ENCODE measurements around the gene HELZ.
"Not testable (repeated sequence)": the region's sequence is repeated elsewhere in the genome, so short reads cannot be mapped to it uniquely, and the experiment has no call there.

HELZ gene

DNA sequence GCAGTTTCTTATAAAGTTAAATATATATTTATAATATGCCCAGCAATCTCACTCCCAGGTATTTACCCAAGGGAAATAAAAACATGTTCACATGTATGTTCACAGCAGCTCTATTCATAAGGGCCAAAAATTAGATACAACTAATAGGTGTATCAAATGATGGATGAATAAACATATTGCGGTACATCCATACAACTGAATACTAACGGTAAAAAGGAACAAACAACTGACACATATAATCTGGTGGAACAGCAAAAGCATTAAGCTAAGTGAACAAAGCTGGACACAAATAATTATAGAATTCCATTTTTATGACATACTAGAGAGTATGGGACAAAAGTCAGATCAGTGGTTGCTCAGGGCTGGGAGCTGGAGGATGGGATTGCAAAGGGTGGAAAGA lies 125.9 kb downstream of the HELZ start:
- no peak for DNase-seq (ENCODE audit: low read depth in 2 of 2)

DNA sequence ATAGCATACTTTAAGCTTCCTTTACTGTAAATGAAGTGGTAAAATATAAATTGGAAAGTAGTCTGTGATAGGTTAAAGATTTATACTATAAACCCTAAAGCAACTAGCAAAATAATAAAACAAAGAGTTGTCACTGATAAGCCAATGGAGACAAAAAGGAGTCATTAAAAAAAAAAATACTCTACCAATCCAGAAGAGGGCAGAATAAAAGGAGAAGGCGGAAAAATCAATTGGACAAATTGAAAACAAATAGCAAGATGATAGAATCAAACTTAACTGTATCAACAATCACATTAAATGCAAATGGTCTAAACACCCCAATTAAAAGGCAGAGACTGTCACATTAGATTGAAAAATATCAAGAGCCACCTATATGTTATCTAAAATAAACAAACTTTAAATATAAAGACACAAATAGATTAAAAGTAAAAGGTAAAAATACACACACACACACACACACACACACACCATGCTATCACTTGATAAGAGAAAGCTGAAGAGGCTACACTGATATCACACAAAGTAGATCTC lies 128.9 kb downstream of the HELZ start:
- no peak for DNase-seq (ENCODE audit: low read depth in 2 of 2)

DNA sequence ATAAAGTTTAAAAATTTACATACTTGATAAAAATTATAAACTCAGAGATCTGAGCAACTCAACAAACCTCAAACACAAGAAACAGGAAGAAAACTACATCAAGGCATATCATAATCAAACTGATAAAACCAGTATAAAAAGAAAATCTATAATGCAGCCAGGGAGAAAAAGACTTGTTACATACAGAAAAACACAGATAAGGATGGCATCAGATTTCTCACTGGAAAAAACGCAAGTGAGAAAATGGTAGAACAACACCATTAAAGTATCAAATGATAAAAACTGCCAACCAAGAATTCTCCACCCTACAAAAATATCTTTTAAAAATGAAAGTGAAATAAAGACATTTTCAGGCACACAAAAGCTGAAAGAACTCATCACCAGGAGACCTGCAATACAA lies 129.6 kb downstream of the HELZ start:
- no peak for DNase-seq (ENCODE audit: low read depth in 2 of 2)

DNA sequence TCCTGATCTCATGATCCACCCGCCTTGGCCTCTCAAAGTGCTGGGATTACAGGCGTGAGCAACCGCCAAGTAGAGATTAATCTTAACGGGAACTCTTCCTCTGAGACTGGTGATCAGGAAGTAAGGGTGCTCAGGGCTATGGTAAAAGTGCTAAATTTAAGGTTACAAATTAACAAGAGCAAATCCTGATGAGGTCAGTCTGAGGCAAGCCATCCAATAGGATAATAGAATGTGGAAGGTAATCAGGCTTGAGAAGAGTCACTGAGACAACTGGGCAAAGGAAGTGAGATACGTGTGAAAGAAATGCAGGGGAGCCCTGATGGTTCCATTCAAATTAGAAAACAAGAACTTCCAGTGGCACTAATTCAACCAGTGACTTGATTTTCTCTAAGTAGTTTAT lies 131.5 kb downstream of the HELZ start:
- DNase-seq (ENCODE audit: low read depth in 2 of 2) = no peak

DNA sequence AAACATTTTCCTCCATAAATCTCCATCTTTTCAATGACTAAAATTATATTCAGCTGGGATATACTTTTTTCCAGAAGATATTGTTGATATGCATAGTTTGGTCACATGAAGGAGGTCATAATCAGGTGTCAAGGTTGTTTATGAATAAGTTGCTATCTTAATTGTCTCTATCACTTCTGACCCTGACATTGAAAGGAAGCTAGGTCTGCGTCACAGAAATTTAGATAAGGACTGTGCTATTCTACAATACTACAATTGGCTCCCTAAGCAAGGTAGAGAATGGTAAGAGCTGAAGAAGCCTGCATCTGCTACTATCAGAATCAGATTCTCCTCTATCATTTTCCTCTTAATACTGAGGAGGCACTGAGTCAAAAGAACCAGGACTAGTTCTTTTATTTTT lies 133.2 kb downstream of the HELZ start:
- DNase-seq (ENCODE audit: low read depth in 2 of 2) = no peak

DNA sequence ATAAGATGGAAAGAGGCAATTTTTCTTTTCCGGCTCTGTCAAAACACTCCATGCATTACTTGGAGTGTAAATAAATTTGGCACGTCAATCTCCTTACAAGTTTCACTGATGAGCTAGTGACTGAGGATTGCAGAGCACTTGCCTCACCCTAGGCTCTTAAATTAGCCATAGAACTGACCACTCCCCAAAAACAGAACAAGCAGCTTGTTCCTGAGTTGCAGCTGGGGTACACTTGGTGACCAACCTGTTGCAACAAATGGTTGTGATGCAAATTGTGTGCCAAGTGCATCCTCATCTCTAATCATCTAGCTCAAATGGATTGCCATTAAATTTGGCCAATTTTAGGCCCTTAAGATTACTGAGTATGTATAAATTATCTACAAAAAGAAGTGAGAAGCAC lies 133.7 kb downstream of the HELZ start:
- no peak for DNase-seq (ENCODE audit: low read depth in 2 of 2)

DNA sequence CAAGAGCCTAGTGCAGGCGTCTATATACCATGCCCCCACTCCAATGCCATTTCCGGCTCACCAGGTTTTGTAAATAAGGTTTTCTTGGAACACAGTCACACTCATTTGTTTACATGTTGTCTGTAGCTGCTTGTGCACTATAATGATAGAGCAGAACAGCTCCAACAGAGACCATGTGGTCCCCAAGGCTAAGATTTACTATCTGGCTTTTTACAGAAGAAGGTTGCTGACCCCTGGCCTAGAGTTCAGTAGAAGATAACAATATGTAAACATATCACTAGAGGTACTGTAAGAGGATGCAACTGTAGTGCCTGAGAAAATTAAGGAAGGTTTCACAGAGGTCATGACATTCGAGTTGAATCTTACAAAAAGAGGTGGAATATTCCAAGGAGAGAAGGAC lies 134.4 kb downstream of the HELZ start:
- no peak for DNase-seq (ENCODE audit: low read depth in 2 of 2)

DNA sequence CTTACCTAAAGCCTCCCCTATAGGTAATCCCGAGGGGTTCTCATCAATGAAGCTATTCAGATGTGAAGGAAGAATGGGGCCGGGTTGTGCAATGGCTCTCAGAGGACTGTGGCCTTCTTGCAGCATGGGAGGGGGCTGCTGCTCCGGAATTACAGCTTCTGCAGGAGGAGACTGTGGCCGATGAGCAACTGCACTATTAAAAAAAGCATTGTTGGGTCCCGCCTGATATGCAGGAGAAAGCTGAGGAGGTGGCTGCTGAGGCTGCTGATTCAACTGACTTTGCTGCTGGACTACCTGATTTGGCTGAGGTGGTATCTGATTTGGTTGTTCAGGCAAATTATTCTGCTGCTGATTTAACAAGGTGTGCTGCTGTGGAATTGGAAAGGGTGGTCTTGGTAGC lies 135.9 kb downstream of the HELZ start:
- no peak for DNase-seq (ENCODE audit: low read depth in 2 of 2)

DNA sequence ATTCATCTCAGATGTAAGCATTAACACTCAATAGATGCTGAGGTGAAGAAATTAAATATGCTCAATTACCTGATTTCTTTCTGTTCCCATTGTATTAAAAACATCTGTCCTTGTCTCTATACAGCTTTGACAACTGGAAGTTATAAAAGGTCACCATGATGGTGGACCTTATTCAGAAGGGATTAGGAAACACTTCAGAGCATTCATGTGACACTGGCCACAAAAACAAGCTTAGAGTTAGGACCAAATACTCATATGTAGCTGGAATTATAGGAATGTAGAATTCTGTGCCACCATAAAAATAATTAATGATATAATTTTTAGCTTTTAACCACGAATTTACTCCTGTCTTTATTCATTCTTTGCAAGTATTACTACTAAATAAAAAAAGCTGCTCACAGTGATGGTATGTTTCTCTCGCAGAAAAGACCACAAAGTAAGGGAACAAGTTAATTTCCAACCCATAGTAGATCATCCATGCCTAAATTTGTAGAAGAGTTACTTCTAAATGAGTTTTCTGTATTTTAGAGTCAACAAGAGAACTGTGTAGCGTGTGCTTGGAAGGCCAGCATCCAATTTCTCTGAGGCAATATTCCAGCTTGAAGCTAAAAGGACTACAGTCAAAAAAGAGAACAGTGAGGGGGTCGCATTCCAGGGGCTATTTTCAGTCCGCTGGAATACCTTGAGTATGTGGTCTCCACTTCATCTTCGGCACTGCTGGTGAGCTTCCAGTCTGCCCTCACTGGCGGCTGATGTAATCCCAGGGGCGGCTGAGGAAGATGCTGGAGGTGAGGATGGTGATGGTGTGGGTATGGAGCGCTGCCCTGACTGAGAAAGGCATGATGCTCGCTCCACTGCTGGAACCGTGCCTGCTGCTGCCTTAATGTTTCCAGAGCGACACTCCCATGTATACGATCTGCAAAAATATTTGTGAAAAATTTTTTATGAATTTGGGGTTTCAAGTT lies 136.9 kb downstream of the HELZ start:
- no peak for DNase-seq (ENCODE audit: low read depth in 2 of 2)

DNA sequence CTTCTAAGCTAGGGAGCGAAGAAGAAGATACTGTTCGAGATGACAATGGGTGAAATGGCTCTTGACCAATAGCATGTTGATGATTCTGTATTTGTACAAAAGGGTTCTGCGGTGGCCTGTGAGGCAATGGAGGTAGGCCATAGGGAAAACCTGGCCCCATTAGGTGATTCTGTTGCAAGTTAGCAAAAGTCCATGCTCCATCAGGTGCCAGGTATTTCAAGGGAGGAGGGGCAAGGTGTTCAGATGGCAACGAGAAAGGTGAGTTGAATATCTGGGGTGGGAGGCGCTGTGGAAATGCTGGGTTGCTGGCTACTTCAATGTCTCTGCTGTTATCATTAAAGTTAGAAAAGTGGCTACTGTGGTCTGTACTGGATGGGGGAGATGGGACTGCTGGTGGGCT lies 137.8 kb downstream of the HELZ start:
- no peak for DNase-seq (ENCODE audit: low read depth in 2 of 2)

DNA sequence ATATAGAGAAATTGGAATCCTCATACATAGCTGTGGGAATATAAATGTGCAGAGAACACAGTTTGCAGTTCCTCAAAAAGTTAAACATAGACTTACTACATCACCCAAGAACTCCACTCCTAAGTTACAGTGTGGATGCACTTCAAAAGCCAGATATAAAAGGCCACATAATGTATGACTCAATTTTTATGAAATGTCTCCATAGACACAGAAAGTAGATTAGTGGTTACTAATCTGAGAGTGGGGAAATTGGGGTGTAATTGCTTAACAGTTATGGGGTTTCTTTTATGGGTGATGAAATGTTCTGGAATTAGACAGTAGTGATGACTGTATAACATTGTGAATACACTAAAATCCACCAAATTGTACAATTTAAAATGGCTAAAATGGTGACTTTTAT lies 139.8 kb downstream of the HELZ start:
- DNase-seq (ENCODE audit: low read depth in 2 of 2) = no peak

DNA sequence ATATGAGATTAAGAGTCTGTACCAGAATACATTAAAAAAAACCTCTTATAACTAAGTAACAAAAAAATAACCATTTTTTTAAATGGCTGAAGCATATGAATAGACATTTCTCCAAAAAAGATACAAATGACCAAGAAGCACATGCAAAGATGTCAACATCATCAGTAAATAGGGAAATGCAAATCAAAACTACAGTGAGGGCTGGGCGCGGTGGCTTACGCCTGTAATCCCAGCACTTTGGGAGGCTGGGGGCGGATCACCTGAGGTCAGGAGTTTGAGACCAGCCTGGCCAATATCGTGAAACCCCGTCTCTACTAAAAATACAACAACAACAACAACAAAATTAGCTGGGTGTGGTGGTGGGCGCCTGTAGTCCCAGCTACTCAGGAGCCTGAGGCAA lies 140.4 kb downstream of the HELZ start:
- not testable (repeated sequence) for DNase-seq (ENCODE audit: low read depth in 2 of 2)

DNA sequence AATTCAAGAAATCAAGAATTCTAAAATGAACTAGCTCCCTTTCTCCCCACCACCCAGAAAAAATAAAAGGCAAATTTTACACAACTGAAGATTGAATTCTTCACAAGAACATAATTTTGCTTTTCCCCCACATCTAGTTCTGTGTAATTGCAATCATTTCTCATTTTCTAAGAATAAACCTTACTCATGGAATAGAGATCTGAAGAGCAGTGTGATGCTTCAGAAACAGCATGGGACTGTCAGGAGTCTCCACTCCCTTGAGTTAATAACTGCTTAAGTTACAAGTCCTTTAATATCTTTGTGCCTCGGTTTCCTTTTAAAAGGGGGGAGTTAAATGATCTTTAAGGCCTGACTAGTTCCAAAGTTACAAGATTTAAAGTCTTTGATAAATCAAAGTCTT lies 147.0 kb downstream of the HELZ start:
- no peak for DNase-seq (ENCODE audit: low read depth in 2 of 2)

DNA sequence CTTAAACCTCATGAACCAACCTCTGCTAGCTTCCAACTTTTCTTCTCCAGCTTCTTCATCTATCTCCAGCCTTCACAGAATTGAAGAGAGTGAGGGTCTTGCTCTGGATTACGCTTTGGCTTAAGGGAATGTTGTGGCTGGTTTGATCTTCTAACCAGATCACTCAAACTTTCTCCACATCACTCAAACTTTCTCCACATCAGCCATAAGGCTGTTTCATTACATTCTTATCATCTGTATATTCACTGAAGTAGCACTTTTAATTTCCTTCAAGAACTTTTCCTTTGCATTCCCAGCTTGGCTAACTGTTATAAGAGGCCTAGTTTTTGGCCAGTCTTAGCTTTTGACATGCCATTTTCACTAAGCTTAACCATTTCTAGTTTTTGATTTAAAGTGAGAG lies 148.4 kb downstream of the HELZ start:
- no peak for DNase-seq (ENCODE audit: low read depth in 2 of 2)

DNA sequence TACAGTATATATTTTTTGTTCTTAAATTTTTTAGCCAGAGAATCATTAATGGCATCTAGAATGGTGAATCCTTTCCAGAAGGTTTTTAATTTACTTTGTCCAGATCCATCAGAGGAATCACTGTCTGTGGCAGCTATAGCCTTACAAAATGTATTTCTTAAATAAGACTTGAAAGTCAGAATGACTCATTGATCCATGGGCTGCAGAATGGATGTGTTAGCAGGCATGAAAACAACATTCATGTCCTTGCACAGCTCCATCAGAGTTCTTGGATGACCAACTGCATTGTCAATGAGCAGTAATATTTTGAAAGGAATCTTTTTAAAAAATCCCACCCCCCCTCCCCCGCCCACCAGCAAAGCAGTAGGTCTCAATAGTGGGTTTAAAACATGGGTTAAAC lies 149.2 kb downstream of the HELZ start:
- DNase-seq (ENCODE audit: low read depth in 2 of 2) = no peak

DNA sequence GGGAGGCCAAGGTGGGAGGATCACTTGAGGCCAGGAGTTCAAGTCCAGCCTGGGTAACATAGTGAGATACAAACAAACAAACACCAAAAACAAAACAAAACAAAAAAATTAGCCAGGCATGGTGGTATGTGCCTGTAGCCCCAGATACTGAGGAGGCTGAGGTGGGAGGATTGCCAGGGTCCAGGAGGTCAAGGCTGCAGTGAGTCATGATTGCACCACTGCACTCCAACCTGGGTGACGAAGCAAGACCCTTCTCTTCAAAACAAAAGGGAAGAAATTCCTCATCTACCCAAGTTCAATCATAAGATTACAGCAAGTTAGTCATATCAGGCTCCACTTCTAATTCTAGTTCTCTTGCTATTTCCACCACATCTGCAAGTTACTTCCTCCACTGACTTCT lies 149.7 kb downstream of the HELZ start:
- DNase-seq (ENCODE audit: low read depth in 2 of 2) = not testable (repeated sequence)

DNA sequence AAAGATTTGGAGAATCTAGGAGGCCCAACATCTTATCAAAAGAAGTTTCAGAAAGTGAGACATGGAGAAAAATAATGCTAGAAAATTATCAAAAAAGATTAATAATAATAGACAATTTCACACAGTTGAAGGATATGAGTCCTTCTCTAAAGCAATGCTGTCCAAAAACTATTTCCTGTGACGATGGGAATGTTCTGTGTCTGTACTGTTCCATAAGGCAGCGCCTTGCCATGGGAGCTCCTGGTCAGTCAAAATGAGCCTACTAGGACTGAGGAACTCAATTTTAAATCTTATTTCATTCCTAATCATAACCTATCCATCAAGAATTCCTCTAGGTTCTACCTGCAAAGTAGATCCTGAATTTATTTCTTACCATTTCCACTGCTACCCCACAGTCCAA lies 151.6 kb downstream of the HELZ start:
- DNase-seq (ENCODE audit: low read depth in 2 of 2) = no peak

DNA sequence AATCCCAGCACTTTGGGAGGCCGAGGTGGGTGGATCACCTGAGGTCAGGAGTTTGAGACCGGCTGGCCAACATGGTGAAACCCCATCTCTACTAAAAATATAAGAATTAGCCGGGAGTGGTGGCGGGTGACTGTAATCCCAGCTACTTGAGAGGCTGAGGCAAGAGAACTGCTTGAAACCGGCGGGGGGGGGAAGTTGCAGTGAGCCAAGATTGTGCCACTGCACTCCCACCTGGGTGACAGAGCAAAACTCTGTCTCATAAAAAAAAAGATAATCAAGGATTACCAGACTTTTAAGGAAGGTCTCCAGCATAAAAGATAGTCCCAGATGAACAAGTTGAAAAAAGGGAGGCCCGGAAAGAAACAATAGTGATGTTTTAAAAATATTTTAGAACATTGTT lies 152.3 kb downstream of the HELZ start:
- DNase-seq (ENCODE audit: low read depth in 2 of 2) = not testable (repeated sequence)

DNA sequence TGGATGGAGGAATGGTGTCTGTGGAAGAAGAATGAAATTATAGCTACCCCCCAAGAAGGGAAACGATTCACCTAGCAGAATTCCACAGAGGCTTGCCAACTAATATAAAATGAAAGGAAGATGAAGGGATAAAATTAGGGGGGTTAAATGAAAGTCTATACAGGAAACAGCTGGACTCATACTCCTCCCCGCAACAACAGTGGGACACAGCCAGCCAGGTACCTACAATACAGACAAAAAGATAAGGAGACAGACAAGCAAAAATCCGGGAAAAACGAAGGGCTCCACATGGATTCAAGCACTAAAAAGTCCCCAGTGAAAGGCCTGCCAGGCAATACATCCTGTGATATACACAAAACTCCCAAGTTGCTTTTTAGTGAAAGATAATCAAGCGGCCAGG lies 152.7 kb downstream of the HELZ start:
- no peak for DNase-seq (ENCODE audit: low read depth in 2 of 2)

DNA sequence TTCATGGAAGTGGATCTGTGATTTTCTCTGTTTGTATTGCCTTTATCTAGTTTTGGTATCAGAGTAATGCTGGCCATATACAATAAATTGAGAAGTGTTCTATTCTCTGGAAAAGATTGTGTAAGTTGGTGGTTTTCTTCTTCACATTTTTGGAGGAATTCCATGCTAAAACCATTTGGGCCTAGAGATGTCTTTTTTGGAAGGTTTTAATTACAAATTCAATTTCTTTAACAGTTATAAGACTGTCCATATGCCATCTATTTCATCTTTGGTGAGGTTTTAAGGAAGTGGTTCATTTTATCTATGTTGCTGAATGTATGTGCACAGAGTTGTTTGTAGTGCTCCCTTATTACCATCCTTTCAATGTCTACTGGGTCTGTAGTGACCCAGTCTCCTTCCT lies 154.7 kb downstream of the HELZ start:
- DNase-seq (ENCODE audit: low read depth in 2 of 2) = no peak

DNA sequence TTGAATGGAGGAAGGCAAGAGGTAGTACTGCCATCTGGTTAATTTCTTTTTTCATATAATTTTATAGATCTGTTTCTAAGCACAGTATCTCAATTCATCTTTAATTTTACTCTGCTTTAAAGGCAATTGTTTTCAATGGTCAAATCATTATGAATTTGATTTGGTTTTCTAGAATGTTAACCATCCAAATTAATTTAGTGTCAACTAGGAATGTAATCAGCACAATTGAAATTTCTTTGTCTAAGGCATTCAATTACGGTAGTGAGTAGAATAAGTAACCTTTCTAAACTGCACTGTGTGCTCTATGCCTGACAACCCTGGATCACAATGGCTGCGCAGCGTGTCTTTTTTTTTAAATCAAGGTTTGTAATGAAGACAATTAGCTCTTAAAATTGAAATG lies 156.4 kb downstream of the HELZ start:
- DNase-seq (ENCODE audit: low read depth in 2 of 2) = no peak

DNA sequence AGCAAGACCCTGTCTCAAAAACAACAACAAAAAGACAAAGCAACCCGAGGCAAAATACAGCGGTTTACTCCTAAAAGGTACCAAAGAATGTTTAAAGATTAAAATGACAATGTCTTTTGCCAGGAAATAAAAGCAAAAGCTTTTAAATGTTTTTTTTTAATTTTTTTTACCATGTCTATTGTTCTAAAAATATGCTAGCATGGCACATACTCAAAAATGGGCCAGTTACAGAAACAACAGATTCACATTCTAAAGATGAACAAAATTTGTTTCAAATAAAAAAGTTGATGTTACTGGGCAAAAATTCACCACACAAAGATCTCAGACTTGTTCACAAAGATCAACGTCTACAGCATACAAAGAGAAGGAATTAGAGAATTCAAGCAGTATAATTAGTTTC lies 159.6 kb downstream of the HELZ start:
- DNase-seq (ENCODE audit: low read depth in 2 of 2) = no peak

DNA sequence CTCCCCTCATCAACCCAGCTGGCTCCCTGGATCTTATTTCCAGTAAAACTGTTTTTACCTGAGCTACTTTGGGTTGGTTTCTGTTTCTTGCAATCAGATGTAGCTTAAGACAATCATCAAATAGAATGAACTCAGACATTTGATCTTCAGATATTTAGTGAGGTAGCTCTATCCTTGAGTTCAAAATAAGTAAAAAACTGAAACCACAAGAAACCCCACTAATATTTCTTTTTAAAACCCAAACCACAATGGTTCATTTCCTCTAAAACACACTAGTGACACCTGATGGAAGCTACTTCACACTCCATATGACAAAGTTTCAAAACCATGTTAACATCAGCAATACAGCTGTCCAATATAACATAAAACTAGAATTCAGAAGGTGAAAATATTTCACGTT lies 162.9 kb downstream of the HELZ start:
- DNase-seq (ENCODE audit: low read depth in 2 of 2) = no peak

DNA sequence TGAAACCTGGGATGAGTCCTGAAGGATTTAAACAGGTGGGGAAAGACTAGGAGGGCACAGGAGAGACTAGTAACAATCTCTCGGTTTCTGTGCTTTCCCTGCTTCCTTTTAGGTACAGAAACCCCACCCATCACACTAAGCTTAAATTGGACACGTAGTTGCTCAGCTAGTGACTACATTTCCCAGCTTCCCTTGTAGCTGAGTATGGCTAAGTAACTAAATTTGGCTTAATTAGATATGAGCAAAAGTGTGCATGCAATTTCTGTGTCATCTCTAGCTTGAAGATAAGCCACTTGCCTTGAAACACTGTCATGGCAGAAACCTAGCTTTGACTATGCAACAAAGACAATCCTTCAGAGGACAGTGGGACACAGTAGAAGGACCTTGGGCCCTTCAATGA lies 164.2 kb downstream of the HELZ start:
- DNase-seq (ENCODE audit: low read depth in 2 of 2) = no peak
